IPS-NIHi11 (cell line): ENCODE data around the gene SYT9.
"Not testable (repeated sequence)": the region's sequence is repeated elsewhere in the genome, so short reads cannot be mapped to it uniquely, and the experiment has no call there.

Experiments
- DNase-seq: peaks from one replicate; pipeline ENCODE4 v3.0.0; 2012; ENCODE audit warnings: mixed read lengths, low spot score

SYT9 gene

DNA sequence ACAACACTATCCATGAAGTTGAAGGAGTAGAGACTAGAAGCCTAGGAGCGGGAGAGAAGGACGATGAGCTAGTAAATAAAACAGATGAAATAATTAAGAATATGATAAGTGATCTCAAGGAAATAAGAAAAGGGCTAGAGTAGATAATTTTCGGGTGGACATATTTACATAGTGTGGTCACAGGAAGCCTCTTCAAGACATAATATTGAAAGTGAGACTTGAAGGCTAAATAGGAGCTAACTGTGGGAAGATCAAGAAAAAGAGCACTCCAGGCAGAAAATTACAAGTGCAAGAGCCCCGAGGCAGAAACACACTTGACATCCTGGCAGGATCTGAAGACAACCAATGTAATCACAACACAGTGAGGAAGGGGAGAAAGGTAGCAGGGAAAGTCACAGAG is 250.2 kb downstream of the SYT9 start:
- no peak for DNase-seq

DNA sequence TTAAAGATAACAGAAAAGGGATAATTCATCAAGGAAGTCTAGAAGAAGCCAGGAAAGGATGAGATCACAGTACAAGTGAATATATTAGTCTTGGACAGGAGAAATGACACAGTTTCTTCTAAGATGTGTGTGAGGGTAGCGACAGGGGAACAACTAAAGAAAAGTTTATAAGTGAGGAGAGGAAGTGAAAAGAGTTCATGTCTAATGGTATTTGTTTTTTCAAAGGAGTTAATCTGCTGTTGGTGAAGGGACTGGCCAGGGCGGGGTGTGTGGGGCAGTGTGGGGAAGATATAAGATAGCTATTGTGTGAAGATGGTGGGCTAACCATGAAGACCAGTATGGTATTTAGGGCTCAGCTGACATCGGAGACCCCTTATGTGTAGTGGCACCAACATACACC is 254.5 kb downstream of the SYT9 start:
- no peak for DNase-seq

DNA sequence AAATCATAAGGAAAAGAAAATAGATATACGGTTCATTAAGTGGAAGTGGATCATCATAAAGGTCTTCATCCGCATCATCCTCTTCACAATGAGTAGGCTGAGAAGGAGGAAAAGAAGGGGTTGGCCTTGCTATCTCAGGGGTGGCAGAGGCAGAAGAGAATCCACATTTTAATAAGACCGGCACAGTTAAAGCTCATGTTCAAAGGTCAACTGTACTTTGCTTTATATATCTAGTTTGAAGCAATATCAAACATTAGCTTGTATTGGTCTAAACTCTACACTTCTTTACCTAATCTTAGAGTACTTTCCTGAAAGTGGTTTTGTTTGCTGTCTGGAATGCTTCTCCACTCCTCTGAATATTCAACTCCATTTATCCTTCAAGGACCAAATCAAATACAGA is 256.4 kb downstream of the SYT9 start:
- DNase-seq: no peak

DNA sequence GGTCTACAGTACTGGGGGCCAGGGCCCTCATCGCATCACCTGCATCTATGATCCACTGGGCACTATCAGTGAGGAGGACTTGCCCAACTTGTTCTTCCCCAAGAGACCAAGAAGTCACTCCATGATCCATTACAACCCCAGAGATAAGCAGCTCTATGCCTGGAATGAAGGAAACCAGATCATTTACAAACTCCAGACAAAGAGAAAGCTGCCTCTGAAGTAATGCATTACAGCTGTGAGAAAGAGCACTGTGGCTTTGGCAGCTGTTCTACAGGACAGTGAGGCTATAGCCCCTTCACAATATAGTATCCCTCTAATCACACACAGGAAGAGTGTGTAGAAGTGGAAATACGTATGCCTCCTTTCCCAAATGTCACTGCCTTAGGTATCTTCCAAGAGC is 258.3 kb downstream of the SYT9 start:
- no peak for DNase-seq

DNA sequence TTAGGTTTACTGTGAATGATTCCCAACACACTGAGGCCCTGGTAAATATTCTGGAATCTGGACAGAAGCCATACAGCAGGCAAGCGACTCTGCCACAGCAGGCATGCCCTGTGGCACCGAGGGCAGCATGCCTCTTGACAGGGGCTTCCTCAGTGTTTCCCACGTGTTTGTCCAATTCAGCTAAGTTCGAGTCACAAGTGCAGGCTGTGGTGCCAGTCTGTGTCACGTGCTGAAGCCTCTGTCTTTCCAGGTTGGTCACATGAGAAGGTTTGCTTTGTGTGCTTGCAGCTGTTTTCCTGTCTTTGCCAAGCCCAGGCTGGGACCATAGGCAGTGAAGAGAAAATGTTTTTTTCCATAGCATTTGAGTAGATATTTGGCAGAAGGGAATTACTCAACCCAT is 259.7 kb downstream of the SYT9 start:
- no peak for DNase-seq

DNA sequence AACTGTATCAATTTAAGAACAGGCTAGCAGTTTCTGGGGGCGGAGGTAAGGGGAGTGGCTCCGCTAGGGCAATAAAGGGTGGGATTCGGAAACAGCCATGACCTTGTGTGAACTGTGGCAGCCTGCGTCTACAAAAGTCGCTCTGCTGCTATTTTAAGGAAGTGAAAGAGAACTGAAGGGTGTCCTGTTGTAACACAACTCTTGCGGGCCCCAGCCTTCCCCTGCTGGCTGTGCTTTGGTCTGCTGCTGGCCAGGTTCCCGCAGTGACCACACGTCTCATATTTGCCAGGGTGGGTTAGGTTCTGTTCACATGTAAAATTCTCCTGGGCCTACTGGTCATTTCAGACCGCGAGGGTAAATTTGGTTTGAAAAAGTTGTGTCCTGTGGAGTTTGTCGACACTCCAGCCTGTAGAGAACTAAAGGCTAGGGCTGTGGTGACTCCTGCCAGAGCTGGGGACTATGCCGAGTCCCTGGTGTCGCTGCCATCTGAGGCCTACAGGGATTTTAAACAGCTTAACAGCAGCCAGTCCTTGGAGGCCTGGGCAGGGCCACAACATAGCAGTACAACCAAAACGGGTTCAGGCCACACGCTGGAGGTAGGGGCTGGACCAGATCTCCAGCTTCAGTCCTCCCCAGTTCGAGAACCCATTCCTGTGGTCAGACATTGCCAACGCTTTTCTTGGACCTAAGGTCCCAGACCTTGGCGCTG is 261.0 kb downstream of the SYT9 start:
- no peak for DNase-seq

DNA sequence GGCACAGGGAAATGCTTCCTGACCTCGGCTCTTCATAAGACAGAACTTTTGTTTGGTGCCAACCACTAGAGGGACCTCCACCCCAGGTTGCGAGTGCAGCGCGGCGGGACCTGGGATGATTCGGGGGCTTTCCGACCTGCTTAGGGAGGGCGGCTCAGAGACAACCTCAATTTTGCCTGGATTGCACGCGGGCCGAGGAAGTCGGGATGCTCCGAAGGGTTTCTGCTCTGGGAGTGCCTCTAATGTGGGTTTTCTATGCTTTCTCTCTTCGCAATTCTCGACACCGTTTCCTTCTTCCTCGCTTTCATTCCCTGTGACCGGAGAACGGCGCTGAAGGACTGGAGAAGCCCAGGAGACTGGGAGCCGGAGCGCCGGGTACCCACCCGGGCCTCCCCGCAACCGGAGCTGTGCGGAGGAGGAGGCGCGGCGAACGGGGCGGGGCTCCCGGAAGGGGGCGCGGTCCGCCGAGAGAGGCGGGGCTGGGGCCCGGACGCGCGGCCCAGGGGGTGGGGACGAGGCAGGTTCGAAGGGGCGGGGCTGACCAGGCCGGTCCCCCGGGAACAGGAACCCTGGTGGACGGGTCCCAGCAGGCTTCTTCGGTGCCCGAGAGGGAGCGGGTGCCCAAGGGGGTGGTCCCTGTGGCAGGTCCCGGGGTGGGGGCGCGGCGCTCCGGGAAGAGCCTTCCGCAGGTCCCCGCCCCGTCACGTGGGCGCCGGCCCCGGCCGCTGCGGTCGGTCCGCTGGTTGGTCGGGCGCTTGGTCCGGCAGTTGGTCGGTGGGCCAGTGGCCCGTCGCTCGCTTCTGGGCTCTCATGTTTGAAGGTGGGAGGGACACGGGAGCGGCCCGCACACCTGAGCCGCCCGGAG is 261.8 kb downstream of the SYT9 start, which contains the start of gene PPFIBP2:
PPFIBP2 (plus strand) TSS at position 766 of the 865 bp plus-strand sequence. CDS start 35,477 bp downstream, outside the sequence.
- DNase-seq: peak; percentile 98

DNA sequence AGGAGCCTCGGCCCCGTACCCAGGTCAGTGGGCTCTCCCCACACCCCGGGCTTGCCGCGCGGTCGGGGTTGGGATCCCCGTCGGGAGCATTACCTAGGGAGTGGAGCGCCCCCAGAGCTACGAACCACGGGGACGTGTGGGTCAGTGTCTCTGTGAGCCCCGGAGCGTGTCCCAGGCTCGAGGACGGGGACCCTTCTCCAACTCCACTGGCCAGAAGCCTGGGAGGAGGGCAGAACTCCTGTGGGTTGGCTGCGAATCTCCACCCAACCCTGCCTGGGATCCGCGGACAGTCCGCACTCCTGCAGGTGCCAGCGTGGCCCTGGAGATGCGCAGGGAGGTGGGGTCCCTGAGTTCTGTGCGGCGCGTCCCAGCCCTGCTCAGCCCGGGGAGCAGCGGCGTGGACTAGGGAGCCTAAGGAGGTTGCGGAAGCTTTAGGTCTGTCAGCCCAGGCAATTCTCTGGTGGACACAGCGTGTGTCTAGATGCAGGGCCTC is 262.4 kb downstream of the SYT9 start:
- peak; percentile 34 for DNase-seq

DNA sequence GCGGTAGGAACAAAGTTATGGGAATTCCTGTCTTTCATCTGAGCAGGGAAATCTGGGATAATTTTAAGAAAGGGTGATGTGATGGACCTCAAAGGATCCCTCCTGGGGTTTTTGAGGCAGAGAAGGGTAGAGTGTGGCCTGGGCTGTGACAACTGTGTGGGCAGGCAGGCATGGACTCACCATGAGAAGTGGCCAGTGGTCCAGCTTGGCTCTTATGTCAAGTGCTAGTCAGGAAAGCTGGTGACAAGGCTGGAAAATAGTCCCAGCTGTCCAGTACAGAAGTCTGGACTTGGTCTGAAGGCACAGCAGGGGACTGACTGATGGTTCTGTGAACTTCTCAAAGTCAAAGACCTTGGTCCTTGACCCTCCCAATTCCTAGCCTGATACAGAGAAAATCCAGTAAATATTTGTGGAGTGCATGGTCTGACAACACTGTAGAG is 263.8 kb downstream of the SYT9 start:
- no peak for DNase-seq

DNA sequence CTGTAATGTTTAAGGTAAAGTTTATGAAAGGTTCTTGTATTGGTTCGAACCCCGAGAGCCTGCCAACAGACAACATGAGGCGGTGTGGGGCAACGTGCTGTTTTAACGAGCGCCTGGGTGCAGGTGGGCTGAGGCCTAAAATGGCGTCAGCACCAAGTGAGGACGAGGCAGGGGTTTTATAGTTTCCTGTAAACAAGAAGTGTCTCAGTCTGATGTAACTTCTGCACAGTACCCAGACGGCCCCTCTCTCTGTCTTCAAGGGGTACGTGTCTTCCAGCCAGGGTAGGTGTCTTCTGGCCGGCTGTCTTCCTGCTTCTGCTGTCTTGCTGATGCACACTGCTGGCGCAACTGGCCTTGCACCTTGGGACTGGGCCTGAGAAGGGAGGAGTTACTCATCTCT is 264.8 kb downstream of the SYT9 start:
- no peak for DNase-seq

DNA sequence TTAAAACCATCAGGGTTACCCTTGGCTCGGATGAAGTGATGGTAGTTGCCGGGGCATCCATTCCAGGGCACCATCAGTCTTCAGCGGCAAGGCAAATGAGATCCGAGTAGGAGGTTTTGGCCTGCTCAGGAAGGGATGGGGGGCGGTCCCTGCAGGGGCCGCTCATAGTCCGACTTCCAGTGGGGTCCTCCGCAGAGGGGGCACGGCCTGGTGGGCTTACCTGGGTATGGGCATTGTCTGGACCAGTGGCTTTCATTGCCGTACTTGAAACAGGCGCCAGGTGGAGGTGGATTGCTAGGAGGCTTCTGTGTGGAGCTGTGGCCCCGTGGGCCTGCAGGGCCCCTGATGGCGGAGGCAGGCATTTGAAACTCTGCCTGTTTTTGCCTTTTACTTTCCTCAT is 266.0 kb downstream of the SYT9 start:
- DNase-seq: not testable (repeated sequence)
